OCI-LY3 (cell line): ENCODE data around the gene IL1RAP.
"Not testable (repeated sequence)": the region's sequence is repeated elsewhere in the genome, so short reads cannot be mapped to it uniquely, and the experiment has no call there.

Experiments
- H2AFZ ChIP-seq: fragments of 200-600, 300-600 bp; shearing (Covaris generic); 2 replicates; pipeline ENCODE4 v1.6.0; 2014; ENCODE audit warnings: antibody characterized with exemption, low read depth, low read length
- H3K27ac ChIP-seq: fragments of 200-600, 300-600 bp; sonication (generic); 2 replicates; pipeline ENCODE4 v1.5.1; 2014; ENCODE audit warnings: mild to moderate bottlenecking, low read length, moderate library complexity, mixed read lengths
- H3K27me3 ChIP-seq: fragments of 200-600, 300-600 bp; sonication (generic); 2 replicates; pipeline ENCODE4 v1.6.1; 2014; ENCODE audit warnings: low read depth, low read length, mixed read lengths
- H3K36me3 ChIP-seq: fragments of 200-600, 300-600 bp; sonication (generic); replicated peaks from 2 replicates; pipeline ENCODE3; 2014; ENCODE audit warnings: low read depth, low read length, mixed read lengths
- H3K4me1 ChIP-seq: fragments of 300-600, 200-600 bp; sonication (generic); 2 replicates; pipeline ENCODE4 v1.6.1; 2014; ENCODE audit warnings: low read length, mixed read lengths
- H3K4me2 ChIP-seq: fragments of 200-600, 300-600 bp; sonication (generic); 2 replicates; pipeline ENCODE4 v1.6.1; 2014; ENCODE audit warnings: low read length, mixed read lengths
- H3K4me3 ChIP-seq: fragments of 300-600, 200-600 bp; sonication (generic); 2 replicates; pipeline ENCODE4 v1.5.1; 2014; ENCODE audit warnings: antibody characterized with exemption, mild to moderate bottlenecking, low read length, moderate library complexity
- H3K79me2 ChIP-seq: fragments of 300-600, 200-600 bp; shearing (Covaris generic); 2 replicates; pipeline ENCODE4 v1.6.1; 2014; ENCODE audit warnings: mild to moderate bottlenecking, low read length, mixed read lengths
- H3K9ac ChIP-seq: fragments of 300-600, 200-600 bp; shearing (Covaris generic); 2 replicates; pipeline ENCODE4 v1.6.0; 2014; ENCODE audit warnings: mild to moderate bottlenecking, low read length, moderate library complexity
- H3K9me3 ChIP-seq: fragments of 200-600, 300-600 bp; shearing (Covaris generic); 2 replicates; pipeline ENCODE4 v1.6.1; 2014; ENCODE audit warnings: low read length, mixed read lengths; ENCODE audit not compliant: insufficient read depth
- H4K20me1 ChIP-seq: fragments of 200-600, 300-600 bp; sonication (generic); 2 replicates; pipeline ENCODE4 v1.6.1; 2016; ENCODE audit warnings: low read length, mixed read lengths; ENCODE audit not compliant: insufficient read depth
- EZH2phosphoT487 ChIP-seq: fragments of 200-600 bp; shearing (Covaris generic); IDR thresholded peaks from 2 replicates; pipeline ENCODE4 v1.6.1; 2018; ENCODE audit warnings: antibody characterized with exemption, mixed run types, low read depth
- TF ChIP-seq, protein P1 (sequence below): fragments of 200-600, 300-600 bp; sonication (generic); IDR thresholded peaks from 2 replicates; pipeline ENCODE4 v1.5.1; 2014; ENCODE audit warnings: antibody characterized with exemption, low read length, low read depth

Gene IL1RAP

DNA sequence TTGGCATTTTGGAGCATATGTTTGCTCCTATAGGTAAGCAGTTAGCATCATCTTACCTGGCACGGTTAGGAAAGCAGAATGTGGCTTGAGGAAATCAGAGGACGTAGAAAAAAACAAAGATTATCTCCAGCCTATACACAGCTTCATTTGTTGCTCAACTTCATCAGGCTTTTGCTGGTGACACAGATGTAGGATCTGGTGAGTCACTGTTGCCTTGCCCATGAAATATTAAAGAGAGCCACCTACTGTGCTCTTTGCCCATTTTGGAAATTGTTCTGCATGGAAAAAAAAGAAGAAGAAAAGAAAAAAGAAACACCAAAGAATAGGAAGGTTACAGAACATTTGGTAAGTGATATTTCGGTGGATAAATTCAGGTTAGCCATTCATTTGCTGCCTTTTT is 3.8 kb downstream of the IL1RAP start:
- Histone ChIP-seq H3K79me2 (no peaks in the 10 kb centered on the region), H3K9me3 (no peaks in the 10 kb centered on the region), H3K27ac (no peak overlapping the region), H3K4me3 (no peak overlapping the region), H3K36me3 (no peaks in the 10 kb centered on the region), H3K27me3 (peaks cover 14% of the 10 kb centered on the region; the same call in 1 of the 2 replicates), H3K9ac (no peak overlapping the region), H3K4me2 (no peak overlapping the region), H4K20me1 (no peaks in the 10 kb centered on the region), H2AFZ (no peak overlapping the region), H3K4me1 (peaks cover 7% of the 10 kb centered on the region)
- TF ChIP-seq, protein P1, sequence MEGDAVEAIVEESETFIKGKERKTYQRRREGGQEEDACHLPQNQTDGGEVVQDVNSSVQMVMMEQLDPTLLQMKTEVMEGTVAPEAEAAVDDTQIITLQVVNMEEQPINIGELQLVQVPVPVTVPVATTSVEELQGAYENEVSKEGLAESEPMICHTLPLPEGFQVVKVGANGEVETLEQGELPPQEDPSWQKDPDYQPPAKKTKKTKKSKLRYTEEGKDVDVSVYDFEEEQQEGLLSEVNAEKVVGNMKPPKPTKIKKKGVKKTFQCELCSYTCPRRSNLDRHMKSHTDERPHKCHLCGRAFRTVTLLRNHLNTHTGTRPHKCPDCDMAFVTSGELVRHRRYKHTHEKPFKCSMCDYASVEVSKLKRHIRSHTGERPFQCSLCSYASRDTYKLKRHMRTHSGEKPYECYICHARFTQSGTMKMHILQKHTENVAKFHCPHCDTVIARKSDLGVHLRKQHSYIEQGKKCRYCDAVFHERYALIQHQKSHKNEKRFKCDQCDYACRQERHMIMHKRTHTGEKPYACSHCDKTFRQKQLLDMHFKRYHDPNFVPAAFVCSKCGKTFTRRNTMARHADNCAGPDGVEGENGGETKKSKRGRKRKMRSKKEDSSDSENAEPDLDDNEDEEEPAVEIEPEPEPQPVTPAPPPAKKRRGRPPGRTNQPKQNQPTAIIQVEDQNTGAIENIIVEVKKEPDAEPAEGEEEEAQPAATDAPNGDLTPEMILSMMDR, result no peak
- no peak for TF ChIP-seq EZH2phosphoT487

GRCh38 chr3:190518531-190518930 is 4.6 kb downstream of the IL1RAP start:
- peaks cover 14% of the 10 kb centered on the region; the same call in 1 of the 2 replicates for H3K27me3 ChIP-seq
- H2AFZ ChIP-seq, H3K36me3 ChIP-seq, H3K79me2 ChIP-seq, H3K27ac ChIP-seq, H3K4me2 ChIP-seq, H3K9me3 ChIP-seq, H4K20me1 ChIP-seq, H3K4me1 ChIP-seq, H3K9ac ChIP-seq, H3K4me3 ChIP-seq: not testable (repeated sequence)

DNA sequence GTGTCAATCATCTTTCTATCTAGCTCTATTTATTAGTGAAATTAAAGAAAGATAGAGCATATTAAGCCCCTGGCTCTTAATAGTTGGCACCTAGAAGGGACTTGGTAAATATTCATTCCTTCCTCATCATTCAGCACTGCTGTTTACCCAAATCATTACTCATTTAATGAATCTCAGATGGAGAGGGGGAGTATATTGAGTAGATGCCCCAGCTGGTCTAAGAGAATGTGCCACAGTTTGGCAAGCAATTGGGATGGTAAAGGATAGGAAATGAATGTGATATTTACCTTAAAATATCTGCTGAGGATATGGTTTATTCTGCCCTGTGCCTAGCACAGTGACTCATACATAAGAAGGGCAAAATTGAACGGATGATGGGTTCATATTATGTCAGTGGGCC is 6.0 kb downstream of the IL1RAP start:
- no peaks in the 10 kb centered on the region for H3K79me2 ChIP-seq
- H3K27ac ChIP-seq, result no peak overlapping the region
- no peaks in the 10 kb centered on the region for H4K20me1 ChIP-seq
- H3K9ac ChIP-seq, result no peak overlapping the region
- no peaks in the 10 kb centered on the region for H3K36me3 ChIP-seq
- no peak overlapping the region for H3K4me3 ChIP-seq
- H3K4me2 ChIP-seq, result no peak overlapping the region
- TF ChIP-seq EZH2phosphoT487, result no peak
- TF ChIP-seq, protein P1, result no peak
- no peak overlapping the region for H2AFZ ChIP-seq
- H3K4me1 ChIP-seq, result no peaks in the 10 kb centered on the region
- no peaks in the 10 kb centered on the region for H3K9me3 ChIP-seq
- H3K27me3 ChIP-seq, result peaks cover 14% of the 10 kb centered on the region; the same call in 1 of the 2 replicates

DNA sequence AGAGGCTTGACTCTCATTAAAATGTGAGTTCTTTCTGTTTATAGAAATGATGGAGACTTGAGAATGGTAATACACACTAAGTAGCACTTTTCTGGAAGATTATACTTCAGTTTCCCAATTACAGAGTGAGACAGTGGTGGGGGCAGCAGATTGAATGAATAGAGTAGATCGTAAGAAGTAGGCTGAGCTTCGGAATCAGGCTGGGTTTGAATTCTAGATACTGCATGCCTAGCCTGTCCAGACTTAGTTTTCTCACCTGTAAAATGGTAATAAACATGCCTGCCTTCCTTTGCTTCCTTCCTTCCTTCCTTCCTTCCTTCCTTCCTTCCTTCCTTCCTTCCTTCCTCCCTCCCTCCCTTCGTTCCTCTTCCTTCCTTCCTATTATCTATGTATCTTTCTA is 8.1 kb downstream of the IL1RAP start:
- no peaks in the 10 kb centered on the region for H3K79me2 ChIP-seq
- H4K20me1 ChIP-seq, result no peaks in the 10 kb centered on the region
- no peak overlapping the region for H3K27ac ChIP-seq

More for the DNA sequence above, 8.1 kb downstream of the IL1RAP start:
- Histone ChIP-seq H3K4me2 (no peak overlapping the region), H3K27me3 (no peaks in the 10 kb centered on the region), H2AFZ (no peak overlapping the region), H3K9me3 (no peaks in the 10 kb centered on the region), H3K4me3 (no peak overlapping the region), H3K36me3 (no peaks in the 10 kb centered on the region), H3K9ac (no peak overlapping the region), H3K4me1 (no peaks in the 10 kb centered on the region)
- TF ChIP-seq, protein P1, result no peak
- TF ChIP-seq EZH2phosphoT487, result no peak
